HepG2 (cell line): Measurements from ENCODE around the gene SLC20A1. TPM values are rescaled to one million over a fixed set of nuclear protein-coding genes. Genes with fewer than 3 reads are reported as not detected.
A peak's percentile ranks its signal among the peaks of the same experiment; 100 is the strongest.

Experiments
- ATAC-seq: fragments of 200-7000 bp; cut with Tn5 transposase; 3 replicates; pipeline ENCODE4 v1.9.1; 2020; ENCODE audit warnings: mild to moderate bottlenecking, moderate library complexity
- BruUV-seq: library from RNA; stranded (reverse); fragments of 400-500 nt; replicated peaks from 2 replicates; lab custom pipeline; 2021; lab: Mats Ljungman, UMichigan
- CTCF ChIA-PET: fragments of 300-600 bp; formaldehyde crosslinking; extraction: SDS; loops from one replicate; lab custom pipeline; 2021; ENCODE audit warnings: low total read pairs, inconsistent platforms, low intra/inter-chr PET ratio; lab: Yijun Ruan, JAX
- POLR2A ChIA-PET: fragments of 350-600 bp; sonication (Branson Sonifier 250); formaldehyde crosslinking; loops from one replicate; lab custom pipeline; 2020; ENCODE audit warnings: antibody characterized with exemption, inconsistent platforms; lab: Yijun Ruan, JAX
- DNase-seq: peaks from one replicate; pipeline ENCODE4 v3.0.0-alpha.2; 2015; ENCODE audit warnings: low spot score
- FAIRE-seq: peaks from 3 replicates; lab custom pipeline; 2011; peaks lifted over from hg19 to GRCh38; lab: Jason Lieb, UNC
- H2AFZ ChIP-seq: one replicate; pipeline ENCODE4 v1.6.1; 2011; ENCODE audit warnings: low read length, inconsistent platforms
- H3K27ac ChIP-seq: fragments of 300-600 bp; 3 replicates; pipeline ENCODE4 v1.8.0; 2011; ENCODE audit warnings: mixed run types, mild to moderate bottlenecking, mixed read lengths, low read length, inconsistent platforms; ENCODE audit not compliant: insufficient read depth; ENCODE audit errors: extremely low read length
- H3K27me3 ChIP-seq, 2 experiments: fragments of 200-600 bp in 1 of 2; 2 replicates in 1 of 2; 3 replicates in 1 of 2; pipeline versions ENCODE4 v1.6.0 to v1.8.0; 2011; ENCODE audit warnings: low read length in 2 of 2, mild to moderate bottlenecking in 2 of 2, moderate library complexity in 2 of 2, inconsistent platforms in 1 of 2; ENCODE audit not compliant: insufficient read depth in 2 of 2, control insufficient read depth in 1 of 2
- H3K36me3 ChIP-seq, 2 experiments: fragments of 200-600 bp in 1 of 2; replicated peaks in 1 of 2; 2 replicates in 1 of 2; 3 replicates in 1 of 2; pipeline versions ENCODE4 v1.5.1 to v1.8.0; 2011; ENCODE audit warnings: low read length in 2 of 2, inconsistent platforms in 1 of 2; ENCODE audit not compliant: insufficient read depth in 2 of 2, control insufficient read depth in 1 of 2
- H3K4me1 ChIP-seq: 2 replicates; pipeline ENCODE4 v1.5.1; 2012; ENCODE audit warnings: low read length, inconsistent platforms; ENCODE audit not compliant: insufficient read depth
- H3K4me2 ChIP-seq: 2 replicates; pipeline ENCODE4 v1.6.0; 2011; ENCODE audit warnings: low read depth, low read length, inconsistent platforms
- H3K4me3 ChIP-seq, 3 experiments: fragments of 200-600 bp in 1 of 3; sonication (generic), shearing (Covaris generic) in 1 of 3; replicated peaks in 1 of 3; 2 replicates each; pipeline ENCODE4 v1.5.1; 2011 to 2016; ENCODE audit warnings: low read length in 3 of 3, inconsistent platforms in 2 of 3, low read depth in 2 of 3, mild to moderate bottlenecking in 2 of 3, control low read depth in 1 of 3, mixed read lengths in 1 of 3; ENCODE audit not compliant: insufficient read depth in 1 of 3
- H3K79me2 ChIP-seq: one replicate; pipeline ENCODE4 v1.6.1; 2011; ENCODE audit warnings: low read length, inconsistent platforms; ENCODE audit not compliant: insufficient read depth
- H3K9ac ChIP-seq: 2 replicates; pipeline ENCODE4 v1.6.0; 2011; ENCODE audit warnings: mild to moderate bottlenecking, low read depth, low read length, inconsistent platforms; ENCODE audit not compliant: insufficient read depth
- H3K9me3 ChIP-seq: 2 replicates; pipeline ENCODE4 v1.5.1; 2012; ENCODE audit warnings: mild to moderate bottlenecking, low read length
- H4K20me1 ChIP-seq: 2 replicates; pipeline ENCODE4 v1.6.0; 2011; ENCODE audit warnings: inconsistent platforms, mild to moderate bottlenecking, low read length, moderate library complexity; ENCODE audit not compliant: insufficient read depth
- ASH2L ChIP-seq: fragments of 300-600, 200-600 bp; sonication (generic); IDR thresholded peaks from 2 replicates; pipeline ENCODE4 v1.7.0; 2017; ENCODE audit warnings: low read depth, mild to moderate bottlenecking, moderate library complexity, mixed read lengths, low read length; ENCODE audit not compliant: insufficient read length
- ATF1 ChIP-seq: IDR thresholded peaks from 2 replicates; pipeline ENCODE4 v1.6.1; 2016; ENCODE audit warnings: mild to moderate bottlenecking, control low read depth
- CREBL2 ChIP-seq: sonication (generic); formaldehyde crosslinking; IDR thresholded peaks from 2 replicates; pipeline ENCODE4 v1.8.1; 2023; ENCODE audit warnings: missing genetic modification reagents, mild to moderate bottlenecking, borderline replicate concordance
- FOSL2 ChIP-seq: sonication (generic); formaldehyde crosslinking; IDR thresholded peaks from 2 replicates; pipeline ENCODE4 v1.4.0; 2020; ENCODE audit warnings: missing genetic modification reagents
- GATAD2A ChIP-seq: IDR thresholded peaks from 2 replicates; pipeline ENCODE4 v1.6.1; 2016
- GTF2F1 ChIP-seq: fragments of 150-350 bp; IDR thresholded peaks from 2 replicates; pipeline ENCODE4 v1.6.1; 2014; ENCODE audit warnings: low read length
- HHEX ChIP-seq: IDR thresholded peaks from 2 replicates; pipeline ENCODE4 v1.6.1; 2016; ENCODE audit warnings: control low read depth
- IKZF5 ChIP-seq: IDR thresholded peaks from 2 replicates; pipeline ENCODE4 v1.6.1; 2018; ENCODE audit warnings: missing genetic modification reagents, mild to moderate bottlenecking, missing compliant biosample characterization
- NFRKB ChIP-seq: fragments of 450-650 bp; IDR thresholded peaks from 2 replicates; pipeline ENCODE4 v1.6.1; 2017
- PHF8 ChIP-seq: sonication (generic); formaldehyde crosslinking; IDR thresholded peaks from 2 replicates; pipeline ENCODE4 v1.5.0; 2020; ENCODE audit warnings: missing genetic modification reagents
- PRDM15 ChIP-seq: sonication (generic); formaldehyde crosslinking; IDR thresholded peaks from 2 replicates; pipeline ENCODE4 v1.4.0; 2020; ENCODE audit warnings: missing genetic modification reagents
- RAD21 ChIP-seq: fragments of 450-650 bp; formaldehyde crosslinking; IDR thresholded peaks from 2 replicates; pipeline ENCODE4 v1.5.0; 2020; ENCODE audit warnings: mild to moderate bottlenecking
- SMAD1 ChIP-seq: sonication (generic); formaldehyde crosslinking; IDR thresholded peaks from 2 replicates; pipeline ENCODE4 v1.4.0; 2020; ENCODE audit warnings: missing genetic modification reagents, low read depth, mild to moderate bottlenecking, borderline replicate concordance
- SRSF1 ChIP-seq: fragments of 200-400 bp; formaldehyde crosslinking; optimal IDR thresholded peaks from 2 replicates; pipeline ENCODE3; 2017; ENCODE audit warnings: mild to moderate bottlenecking, low read depth, low read length, moderate library complexity
- STAG1 ChIP-seq: sonication (generic); formaldehyde crosslinking; IDR thresholded peaks from 2 replicates; pipeline ENCODE4 v1.4.0; 2020; ENCODE audit warnings: missing genetic modification reagents
- THAP7 ChIP-seq: sonication (generic); formaldehyde crosslinking; IDR thresholded peaks from 2 replicates; pipeline ENCODE4 v1.8.1; 2023; ENCODE audit warnings: mild to moderate bottlenecking, missing genetic modification reagents
- U2AF1 ChIP-seq: fragments of 200-400 bp; formaldehyde crosslinking; optimal IDR thresholded peaks from 2 replicates; pipeline ENCODE3; 2017; ENCODE audit warnings: mild to moderate bottlenecking, low read depth, low read length
- ZBTB20 ChIP-seq: sonication (generic); formaldehyde crosslinking; IDR thresholded peaks from 2 replicates; pipeline ENCODE4 v1.8.1; 2023; ENCODE audit warnings: missing genetic modification reagents, low read depth, mild to moderate bottlenecking, borderline replicate concordance
- ZNF121 ChIP-seq: sonication (generic); formaldehyde crosslinking; IDR thresholded peaks from 2 replicates; pipeline ENCODE4 v1.5.0; 2020; ENCODE audit warnings: mild to moderate bottlenecking, missing genetic modification reagents
- ZNF484 ChIP-seq: sonication (generic); formaldehyde crosslinking; IDR thresholded peaks from 2 replicates; pipeline ENCODE4 v1.5.1; 2020; ENCODE audit warnings: mild to moderate bottlenecking, low read depth, missing genetic modification reagents, borderline replicate concordance
- WGBS: methylation state at CpG from one replicate; pipeline ENCODE4 v1.1.6; 2017; ENCODE audit warnings: low lambda C conversion rate; 5-methylcytosine and 5-hydroxymethylcytosine counted together
- in situ Hi-C: cut with HindIII; loops from 2 replicates; pipeline ENCODE4 v1.10.0; 2017; ENCODE audit warnings: low pct_unique_long_range_greater_than_20kb; ENCODE audit not compliant: extremely low pct_ligation_motif_present
- intact Hi-C: fragments of 100-400 bp; cut with micrococcal nuclease; formaldehyde crosslinking; loops from one replicate; pipeline ENCODE4 v1.10.0; 2022; ENCODE audit not compliant: unreplicated experiment
- polyA plus RNA-seq, 8 experiments: library from polyadenylated mRNA; depleted of rRNA in 3 of 8; stranded (reverse) in 7 of 8; unstranded in 1 of 8; fragments of >200 nt; fragmentation: Illumina TruSeq in 4 of 8; extraction: Trizol in 4 of 8; gene quantifications; 2 replicates each; pipeline versions ENCODE4 v1.2.1 to v1.2.3, GENCODE V29; 2011 to 2016; ENCODE audit warnings: low read depth in 4 of 8, missing spikeins in 1 of 8, mixed read lengths in 1 of 8; ENCODE audit not compliant: insufficient read depth in 1 of 8
- total RNA-seq, 5 experiments: library from RNA; depleted of rRNA; stranded (reverse); fragments of >200 nt; fragmentation: Illumina TruSeq; extraction: Trizol; gene quantifications; 2 replicates each; pipeline ENCODE4 v1.2.3, GENCODE V29; 2016; ENCODE audit warnings: low read depth in 1 of 5

The SLC20A1 gene
- total and polyA plus RNA-seq, 2 of the 13 experiments (the other 11 are each of a cell fraction or from before 2014, with no cell fraction given): 54.0 to 85.9 TPM

GRCh38 chr2:112690853-112691401 is 45.2 kb downstream of the SLC20A1 start:
- peak overlapping the region; percentile 1 for H2AFZ ChIP-seq
- in situ Hi-C loops: no loop called here
- no peak for TF ChIP-seq SRSF1
- peak; percentile 64 for TF ChIP-seq GATAD2A
- peak; percentile 50; the same call in 1 of the 2 replicates for TF ChIP-seq SMAD1
- no peak for TF ChIP-seq U2AF1
- peak; percentile 89 for TF ChIP-seq STAG1 (CRISPR knock-in tag)
- TF ChIP-seq ATF1 (CRISPR knock-in tag): no peak
- TF ChIP-seq NFRKB: no peak
- peak; percentile 65; the same call in 1 of the 2 replicates for TF ChIP-seq ZBTB20 (CRISPR knock-in tag)
- TF ChIP-seq IKZF5 (CRISPR knock-in tag): 0 out of 2 replicates have a peak, but pooled peaks have one; percentile 22
- no peak for TF ChIP-seq PHF8 (CRISPR knock-in tag)
- no peak for TF ChIP-seq ASH2L
- no peak for TF ChIP-seq CREBL2 (CRISPR knock-in tag)
- no peak for TF ChIP-seq PRDM15
- no peak for TF ChIP-seq GTF2F1
- TF ChIP-seq ZNF121 (CRISPR knock-in tag): 0 out of 2 replicates have a peak, but pooled peaks have one; percentile 7
- TF ChIP-seq THAP7 (CRISPR knock-in tag): no peak
- no peak for TF ChIP-seq HHEX (CRISPR knock-in tag)
- TF ChIP-seq RAD21 (CRISPR knock-in tag): peak; percentile 91
- TF ChIP-seq FOSL2 (CRISPR knock-in tag): peak; percentile 38; the same call in 1 of the 2 replicates
- TF ChIP-seq ZNF484: no peak

More at GRCh38 chr2:112690853-112691401, 45.2 kb downstream of the SLC20A1 start:
- no peaks in the 10 kb centered on the region for H3K27me3 ChIP-seq
- no peaks in the 10 kb centered on the region for H3K79me2 ChIP-seq
- intact Hi-C loops: loop anchor here (1.0 kb wide), 3 partner anchors 47 to 91 kb away; no protein-coding TSS in a partner anchor
- no peak overlapping the region; the same call in 1 of the 2 replicates for H3K9ac ChIP-seq
- peak; percentile 95 for FAIRE-seq
- H4K20me1 ChIP-seq: no peaks in the 10 kb centered on the region
- H3K36me3 ChIP-seq: no peaks in the 10 kb centered on the region
- DNase-seq: peak; percentile 66
- H3K27ac ChIP-seq: no peak overlapping the region
- ChIA-PET POLR2A (interaction anchor here (0.6 to 0.9 kb wide), 2 partner anchors 64 to 150 kb away, joined by 3 read pairs; no protein-coding TSS in a partner anchor), CTCF (interaction anchor here (1.1 to 3.3 kb wide), 4 partner anchors 34 to 91 kb away, joined by 3 to 33 read pairs (median 8); partner anchors contain the start of gene SLC20A1)
- no peaks in the 10 kb centered on the region for H3K9me3 ChIP-seq
- peak; percentile 77 for ATAC-seq
- peak overlapping the region; percentile 77 for H3K4me2 ChIP-seq
- 1% methylated on average over 9 of the region's 9 CpGs for WGBS
- peaks cover 52% of the 10 kb centered on the region for H3K4me1 ChIP-seq
- peak overlapping the region in 2 of 3 experiments; percentile 5 to 49; a peak in 2 of 6 replicates for H3K4me3 ChIP-seq
- BruUV-seq: no TSS peak
